Measurements from ENCODE around the gene NAA35.
A peak's percentile ranks its signal among the peaks of the same experiment; 100 is the strongest.
"Not testable (repeated sequence)": the region's sequence is repeated elsewhere in the genome, so short reads cannot be mapped to it uniquely, and the experiment has no call there.

Gene NAA35

GRCh38 chr9:86048018-86048742 is 107.2 kb downstream of the NAA35 start:
- not testable (repeated sequence) for H3K36me3 ChIP-seq (ENCODE audit: control insufficient read depth in 1 of 2, insufficient read depth in 2 of 2, low read length in 2 of 2); H3K23ac ChIP-seq (ENCODE audit: low read length); H2BK12ac ChIP-seq (ENCODE audit: low read length); H2AFZ ChIP-seq (ENCODE audit: insufficient read depth, low read length, poor library complexity); H3K14ac ChIP-seq (ENCODE audit: low read length); H3K9me3 ChIP-seq (ENCODE audit: insufficient read depth, low read depth, low read length); H3K4me3 ChIP-seq (ENCODE audit: low read depth, low read length); H3K27ac ChIP-seq (ENCODE audit: low read depth, low read length); H3K79me1 ChIP-seq (ENCODE audit: low read length); H3K27me3 ChIP-seq (ENCODE audit: insufficient read depth, low read length); H2AK5ac ChIP-seq (ENCODE audit: low read length); H2BK5ac ChIP-seq (ENCODE audit: low read depth, low read length, poor library complexity); H3K18ac ChIP-seq (ENCODE audit: low read length); H3K4ac ChIP-seq (ENCODE audit: low read depth, low read length); H4K91ac ChIP-seq (ENCODE audit: low read depth, low read length); H4K12ac ChIP-seq (ENCODE audit: low read depth, low read length); H3K4me2 ChIP-seq (ENCODE audit: low read length); H3K4me1 ChIP-seq (ENCODE audit: control insufficient read depth in 1 of 2, insufficient read depth in 2 of 2, low read length in 2 of 2); H2BK120ac ChIP-seq (ENCODE audit: insufficient read depth, low read length, poor library complexity); DNase-seq; H3K9ac ChIP-seq (ENCODE audit: low read length); H4K8ac ChIP-seq (ENCODE audit: low read depth, low read length); H3K79me2 ChIP-seq (ENCODE audit: control insufficient read depth, insufficient read depth, low read length, poor library complexity)
- no CpG with 5 or more reads among the region's 7 CpGs for WGBS (ENCODE audit: extremely low coverage, insufficient coverage, insufficient read length)

- Histone ChIP-seq H2BK5ac (ENCODE audit: low read depth, low read length, poor library complexity) (no peak overlapping the region), H4K8ac (ENCODE audit: low read depth, low read length) (no peak overlapping the region), H3K4me2 (ENCODE audit: low read length) (no peak overlapping the region), H3K9ac (ENCODE audit: low read length) (peak overlapping the region; percentile 5), H2BK12ac (ENCODE audit: low read length) (no peak overlapping the region), H3K79me2 (ENCODE audit: control insufficient read depth, insufficient read depth, low read length, poor library complexity) (no peaks in the 10 kb centered on the region), H2BK120ac (ENCODE audit: insufficient read depth, low read length, poor library complexity) (no peak overlapping the region), H4K91ac (ENCODE audit: low read depth, low read length) (no peak overlapping the region), H3K4me1 (ENCODE audit: control insufficient read depth in 1 of 2, insufficient read depth in 2 of 2, low read length in 2 of 2) (no peaks in the 10 kb centered on the region), H3K4ac (ENCODE audit: low read depth, low read length) (no peak overlapping the region), H3K9me3 (ENCODE audit: insufficient read depth, low read depth, low read length) (peaks cover 9% of the 10 kb centered on the region), H3K23ac (ENCODE audit: low read length) (peak overlapping the region; percentile 55), H3K18ac (ENCODE audit: low read length) (no peak overlapping the region), H3K36me3 (ENCODE audit: control insufficient read depth in 1 of 2, insufficient read depth in 2 of 2, low read length in 2 of 2) (peaks cover 0 to 4% of the 10 kb centered on the region in 2 experiments), H3K4me3 (ENCODE audit: low read depth, low read length) (peak overlapping the region; percentile 33), H3K14ac (ENCODE audit: low read length) (no peak overlapping the region), H3K79me1 (ENCODE audit: low read length) (no peaks in the 10 kb centered on the region), H2AK5ac (ENCODE audit: low read length) (no peak overlapping the region), H3K27me3 (ENCODE audit: insufficient read depth, low read length) (no peaks in the 10 kb centered on the region), H3K27ac (ENCODE audit: low read depth, low read length) (no peak overlapping the region), H4K12ac (ENCODE audit: low read depth, low read length) (no peak overlapping the region), H2AFZ (ENCODE audit: insufficient read depth, low read length, poor library complexity) (no peak overlapping the region)
- WGBS (ENCODE audit: extremely low coverage, insufficient coverage, insufficient read length), result 100% methylated on average over 7 of the region's 21 CpGs
- no peak for DNase-seq
Observed at GRCh38 chr9:86052556-86053468, 111.9 kb downstream of the NAA35 start.

GRCh38 chr9:86054695-86055094 is 113.7 kb downstream of the NAA35 start:
- H4K12ac ChIP-seq (ENCODE audit: low read depth, low read length), result no peak overlapping the region
- no peak overlapping the region for H2AFZ ChIP-seq (ENCODE audit: insufficient read depth, low read length, poor library complexity)
- H3K4me1 ChIP-seq (ENCODE audit: control insufficient read depth in 1 of 2, insufficient read depth in 2 of 2, low read length in 2 of 2), result no peaks in the 10 kb centered on the region
- H2AK5ac ChIP-seq (ENCODE audit: low read length), result no peak overlapping the region
- H3K79me1 ChIP-seq (ENCODE audit: low read length), result no peaks in the 10 kb centered on the region
- H3K14ac ChIP-seq (ENCODE audit: low read length), result no peak overlapping the region
- no peak overlapping the region for H3K18ac ChIP-seq (ENCODE audit: low read length)
- no peak overlapping the region for H4K91ac ChIP-seq (ENCODE audit: low read depth, low read length)
- H3K79me2 ChIP-seq (ENCODE audit: control insufficient read depth, insufficient read depth, low read length, poor library complexity), result no peaks in the 10 kb centered on the region
- no peak overlapping the region for H3K9ac ChIP-seq (ENCODE audit: low read length)
- H3K36me3 ChIP-seq (ENCODE audit: control insufficient read depth in 1 of 2, insufficient read depth in 2 of 2, low read length in 2 of 2), result peaks cover 0 to 4% of the 10 kb centered on the region in 2 experiments
- no peak overlapping the region for H2BK120ac ChIP-seq (ENCODE audit: insufficient read depth, low read length, poor library complexity)
- no peak overlapping the region for H4K8ac ChIP-seq (ENCODE audit: low read depth, low read length)
- H3K27me3 ChIP-seq (ENCODE audit: insufficient read depth, low read length), result no peaks in the 10 kb centered on the region
- peaks cover 9% of the 10 kb centered on the region for H3K9me3 ChIP-seq (ENCODE audit: insufficient read depth, low read depth, low read length)
- H3K27ac ChIP-seq (ENCODE audit: low read depth, low read length), result no peak overlapping the region
- H3K4me3 ChIP-seq (ENCODE audit: low read depth, low read length), result no peak overlapping the region
- H3K23ac ChIP-seq (ENCODE audit: low read length), result no peak overlapping the region
- no peak overlapping the region for H3K4me2 ChIP-seq (ENCODE audit: low read length)
- no peak overlapping the region for H3K4ac ChIP-seq (ENCODE audit: low read depth, low read length)
- WGBS (ENCODE audit: extremely low coverage, insufficient coverage, insufficient read length), result no CpG with 5 or more reads among the region's 3 CpGs
- no peak overlapping the region for H2BK12ac ChIP-seq (ENCODE audit: low read length)
- no peak for DNase-seq
- H2BK5ac ChIP-seq (ENCODE audit: low read depth, low read length, poor library complexity), result no peak overlapping the region

GRCh38 chr9:86057491-86057890 is 116.5 kb downstream of the NAA35 start:
- Histone ChIP-seq H3K79me2 (ENCODE audit: control insufficient read depth, insufficient read depth, low read length, poor library complexity) (no peaks in the 10 kb centered on the region), H2BK5ac (ENCODE audit: low read depth, low read length, poor library complexity) (no peak overlapping the region), H4K12ac (ENCODE audit: low read depth, low read length) (no peak overlapping the region), H2BK12ac (ENCODE audit: low read length) (no peak overlapping the region), H3K18ac (ENCODE audit: low read length) (no peak overlapping the region), H3K9ac (ENCODE audit: low read length) (no peak overlapping the region), H2AK5ac (ENCODE audit: low read length) (no peak overlapping the region), H3K4me1 (ENCODE audit: control insufficient read depth in 1 of 2, insufficient read depth in 2 of 2, low read length in 2 of 2) (no peaks in the 10 kb centered on the region), H3K4ac (ENCODE audit: low read depth, low read length) (no peak overlapping the region), H3K4me2 (ENCODE audit: low read length) (no peak overlapping the region), H3K4me3 (ENCODE audit: low read depth, low read length) (no peak overlapping the region), H3K79me1 (ENCODE audit: low read length) (no peaks in the 10 kb centered on the region), H3K14ac (ENCODE audit: low read length) (no peak overlapping the region), H4K91ac (ENCODE audit: low read depth, low read length) (no peak overlapping the region), H4K8ac (ENCODE audit: low read depth, low read length) (no peak overlapping the region), H3K36me3 (ENCODE audit: control insufficient read depth in 1 of 2, insufficient read depth in 2 of 2, low read length in 2 of 2) (peaks cover 0 to 4% of the 10 kb centered on the region in 2 experiments), H3K23ac (ENCODE audit: low read length) (no peak overlapping the region), H3K27ac (ENCODE audit: low read depth, low read length) (no peak overlapping the region), H2AFZ (ENCODE audit: insufficient read depth, low read length, poor library complexity) (no peak overlapping the region), H2BK120ac (ENCODE audit: insufficient read depth, low read length, poor library complexity) (no peak overlapping the region), H3K27me3 (ENCODE audit: insufficient read depth, low read length) (no peaks in the 10 kb centered on the region), H3K9me3 (ENCODE audit: insufficient read depth, low read depth, low read length) (peaks cover 9% of the 10 kb centered on the region)
- DNase-seq, result no peak
- no CpG with 5 or more reads among the region's 13 CpGs for WGBS (ENCODE audit: extremely low coverage, insufficient coverage, insufficient read length)
